ENCODE data around the gene C14orf39. TPM values are rescaled to one million over a fixed set of nuclear protein-coding genes. Genes with fewer than 3 reads are reported as not detected.

The C14orf39 gene, protein sequence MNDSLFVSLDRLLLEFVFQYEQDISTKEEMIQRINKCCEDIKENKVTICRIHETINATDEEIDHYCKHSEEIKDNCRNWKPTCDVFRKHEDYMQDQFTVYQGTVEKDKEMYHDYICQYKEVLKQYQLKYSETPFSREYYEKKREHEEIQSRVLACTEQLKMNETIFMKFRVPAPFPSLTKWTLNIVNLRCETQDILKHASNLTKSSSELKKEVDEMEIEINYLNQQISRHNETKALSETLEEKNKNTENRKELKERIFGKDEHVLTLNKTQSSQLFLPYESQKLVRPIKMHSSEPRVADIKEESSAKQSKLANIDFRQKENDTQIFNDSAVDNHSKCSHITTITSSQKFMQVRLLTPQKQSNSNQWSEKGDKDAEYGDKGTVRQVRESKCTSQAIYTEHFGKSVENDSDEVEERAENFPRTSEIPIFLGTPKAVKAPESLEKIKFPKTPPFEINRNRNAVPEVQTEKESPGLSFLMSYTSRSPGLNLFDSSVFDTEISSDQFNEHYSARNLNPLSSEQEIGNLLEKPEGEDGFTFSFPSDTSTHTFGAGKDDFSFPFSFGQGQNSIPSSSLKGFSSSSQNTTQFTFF
- 0.33 and 0.44 TPM in 2 replicates for total RNA-seq

GRCh38 chr14:60485598-60486251 is at the start of gene C14orf39:
Gene C14orf39 (minus strand): TSS chr14:60486063. CDS start chr14:60485078, 985 bp downstream.

GRCh38 chr14:60508707-60509437 is 23.0 kb upstream of the C14orf39 start, which contains the start of gene SIX6:
Gene SIX6 (plus strand): TSS chr14:60509146. CDS start chr14:60509399, 253 bp downstream.

Other genes starting within 250 kb of the C14orf39 start
- 18.9 and 40.0 TPM in 2 replicates for gene PPM1A, start 236.8 kb downstream of the C14orf39 start, total RNA-seq
- not detected in 2 replicates for gene SIX6, start 23.1 kb upstream of the C14orf39 start, total RNA-seq
- 14.5 and 15.9 TPM in 2 replicates for gene SIX1, start 163.4 kb upstream of the C14orf39 start, total RNA-seq
- gene SIX4, start 238.3 kb upstream of the C14orf39 start, total RNA-seq = 16.0 and 24.8 TPM in 2 replicates
- gene MNAT1, start 248.7 kb upstream of the C14orf39 start, total RNA-seq = 35.7 and 78.5 TPM in 2 replicates